Naive thymus-derived CD4-positive, alpha-beta T cell (primary cell): ENCODE measurements around the gene SH3RF3. TPM values are rescaled to one million over a fixed set of nuclear protein-coding genes. Genes with fewer than 3 reads are reported as not detected.

Source experiments
- ATAC-seq: fragments of 150-1000 bp; cut with Tn5 transposase; 2 replicates; pipeline ENCODE4 v1.10.0; 2021; ENCODE audit warnings: mild to moderate bottlenecking, moderate library complexity
- CTCF ChIA-PET: fragments of 350-600 bp; sonication (Branson Sonifier 250); formaldehyde crosslinking; loops from one replicate; lab custom pipeline; 2021; ENCODE audit warnings: antibody characterized with exemption; lab: Charles Lee
- POLR2A ChIA-PET: fragments of 350-600 bp; sonication (Branson Sonifier 250); formaldehyde crosslinking; loops from one replicate; lab custom pipeline; 2021; ENCODE audit warnings: antibody characterized with exemption, inconsistent platforms; lab: Charles Lee
- DNase-seq, 9 donors: peaks; one replicate each; pipeline versions ENCODE4 v3.0.0 to v3.0.0-alpha.2; 2020 to 2022; ENCODE audit warnings: mixed read lengths in 1 of 9
- H3K27ac ChIP-seq: one replicate; pipeline ENCODE4 v1.7.0; 2013; ENCODE audit warnings: mild to moderate bottlenecking, low read depth, low read length, moderate library complexity
- H3K27me3 ChIP-seq, 2 donors: one replicate each; pipeline ENCODE4 v1.7.0; 2013; ENCODE audit warnings: low read length in 2 of 2, mild to moderate bottlenecking in 2 of 2, moderate library complexity in 2 of 2; ENCODE audit not compliant: control insufficient read depth in 2 of 2, insufficient read depth in 2 of 2
- H3K36me3 ChIP-seq, 3 experiments: 1 replicate in 2 of 3; 2 replicates in 1 of 3; pipeline ENCODE4 v1.7.0; 2013; ENCODE audit warnings: low read length in 3 of 3, mild to moderate bottlenecking in 3 of 3, moderate library complexity in 1 of 3; ENCODE audit not compliant: insufficient read depth in 3 of 3, control insufficient read depth in 2 of 3
- H3K4me1 ChIP-seq, 2 donors: one replicate each; pipeline ENCODE4 v1.7.0; 2013; ENCODE audit warnings: low read length in 2 of 2, mild to moderate bottlenecking in 2 of 2, moderate library complexity in 1 of 2; ENCODE audit not compliant: control insufficient read depth in 2 of 2, insufficient read depth in 2 of 2
- H3K4me3 ChIP-seq: 2 replicates; pipeline ENCODE4 v1.7.0; 2013; ENCODE audit warnings: mild to moderate bottlenecking, low read length
- H3K9me3 ChIP-seq, 3 experiments: 1 replicate in 2 of 3; 2 replicates in 1 of 3; pipeline ENCODE4 v1.7.0; 2013; ENCODE audit warnings: low read length in 3 of 3; ENCODE audit not compliant: control insufficient read depth in 2 of 3
- H3K27ac Mint-ChIP-seq, 9 donors: one replicate each; pipeline ENCODE4 v1.8.0; 2020 to 2022; ENCODE audit warnings: mixed read lengths in 9 of 9, mild to moderate bottlenecking in 8 of 9, moderate library complexity in 5 of 9, inconsistent platforms in 2 of 9
- H3K27me3 Mint-ChIP-seq, 5 donors: one replicate each; pipeline ENCODE4 v1.8.0; 2021 to 2022; ENCODE audit warnings: mixed read lengths in 5 of 5, mild to moderate bottlenecking in 1 of 5
- H3K36me3 Mint-ChIP-seq, 5 donors: one replicate each; pipeline ENCODE4 v1.8.0; 2020 to 2022; ENCODE audit warnings: mixed read lengths in 5 of 5, mild to moderate bottlenecking in 3 of 5, inconsistent platforms in 1 of 5
- H3K4me1 Mint-ChIP-seq, 7 donors: one replicate each; pipeline ENCODE4 v1.8.0; 2020 to 2022; ENCODE audit warnings: mixed read lengths in 7 of 7, mild to moderate bottlenecking in 3 of 7, inconsistent platforms in 1 of 7
- H3K4me3 Mint-ChIP-seq, 10 donors: one replicate each; pipeline ENCODE4 v1.8.0; 2020 to 2022; ENCODE audit warnings: mild to moderate bottlenecking in 10 of 10, mixed read lengths in 10 of 10, moderate library complexity in 6 of 10, inconsistent platforms in 2 of 10
- H3K9me3 Mint-ChIP-seq, 11 donors: one replicate each; pipeline ENCODE4 v1.8.0; 2020 to 2022; ENCODE audit warnings: mixed read lengths in 11 of 11, mild to moderate bottlenecking in 4 of 11, inconsistent platforms in 1 of 11, moderate library complexity in 1 of 11
- intact Hi-C, 2 donors: fragments of 100-400 bp; cut with micrococcal nuclease; formaldehyde crosslinking; loops; one replicate each; pipeline ENCODE4 v1.15.1; 2023
- polyA plus RNA-seq, 2 donors: library from polyadenylated mRNA; unstranded; fragments of 300-500 nt; fragmentation: Illumina TruSeq; gene quantifications; one replicate each; pipeline ENCODE4 v1.2.3, GENCODE V29; 2021
- total RNA-seq, 6 experiments: library from RNA in 5 of 6; stranded (reverse) in 5 of 6; gene quantifications; 1 replicate in 5 of 6; 2 replicates in 1 of 6; pipeline ENCODE4 v1.2.3 and lab custom pipeline; 2021 to 2026

Gene SH3RF3
- total and polyA plus RNA-seq, 7 experiments from 2014 or later = 0.19 to 11.5 (median 4.8) TPM

DNA sequence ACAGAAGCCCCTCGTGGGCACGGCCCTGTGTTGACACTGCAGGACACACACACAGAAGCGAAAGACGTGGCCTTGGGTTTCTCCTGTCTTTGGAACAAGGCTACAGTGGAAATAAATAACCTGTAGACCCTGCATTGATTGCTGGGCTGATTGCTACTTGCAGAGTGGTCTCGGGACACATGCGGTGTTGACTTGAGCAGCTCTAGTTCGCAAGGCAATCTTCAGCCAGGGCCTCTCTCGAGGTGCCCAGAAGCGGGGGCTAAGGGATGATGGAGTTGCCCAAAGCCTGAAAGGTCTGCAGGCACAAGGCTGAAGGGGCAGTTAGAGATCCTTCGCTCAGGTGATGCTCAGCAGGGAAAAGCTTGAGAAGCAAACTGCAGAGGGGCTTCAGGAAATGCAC is 304.5 kb downstream of the SH3RF3 start:
- DNase-seq (no peak), ATAC-seq (no peak)
- H3K36me3 ChIP-seq = peaks cover 0 to 12% (median 0%) of the 10 kb centered on the region in 3 experiments
- no peak overlapping the region for H3K27ac ChIP-seq
- H3K9me3 Mint-ChIP-seq = no peaks in the 10 kb centered on the region
- no peak overlapping the region for H3K27ac Mint-ChIP-seq
- H3K4me3 ChIP-seq = no peak overlapping the region
- H3K27me3 ChIP-seq = no peaks in the 10 kb centered on the region
- no peak overlapping the region for H3K4me3 Mint-ChIP-seq
- intact Hi-C loops = no loop called here
- no peaks in the 10 kb centered on the region for H3K9me3 ChIP-seq
- POLR2A ChIA-PET = no interaction called here
- CTCF ChIA-PET = no interaction called here
- no peaks in the 10 kb centered on the region for H3K4me1 Mint-ChIP-seq
- H3K27me3 Mint-ChIP-seq = no peaks in the 10 kb centered on the region
- H3K4me1 ChIP-seq = no peaks in the 10 kb centered on the region
- H3K36me3 Mint-ChIP-seq = peaks cover 0 to 53% (median 18%) of the 10 kb centered on the region in 5 donors

DNA sequence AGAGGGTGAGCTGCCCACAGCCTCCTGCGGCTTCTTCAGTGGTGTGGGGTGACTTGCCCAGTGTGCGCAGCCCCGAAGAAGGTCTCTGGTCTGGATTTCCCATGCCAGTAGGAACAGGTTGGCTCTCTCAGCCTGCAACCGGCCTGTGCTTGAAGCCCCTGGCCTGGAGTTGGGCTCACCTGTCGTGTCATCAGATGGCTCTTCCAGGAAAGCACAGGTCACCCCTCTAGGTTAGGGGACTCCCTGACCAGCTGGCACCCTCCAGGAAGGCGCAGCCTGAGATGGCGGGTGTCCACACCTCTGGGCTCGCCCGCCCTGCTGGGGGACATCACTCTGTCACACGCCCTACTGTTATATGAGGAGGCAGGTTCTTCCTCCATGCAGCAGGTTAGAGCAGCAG is 304.9 kb downstream of the SH3RF3 start:
- no peaks in the 10 kb centered on the region for H3K27me3 ChIP-seq
- CTCF ChIA-PET = no interaction called here
- H3K4me3 ChIP-seq = no peak overlapping the region
- Mint-ChIP-seq H3K4me3 (no peak overlapping the region), H3K9me3 (no peaks in the 10 kb centered on the region), H3K27me3 (no peaks in the 10 kb centered on the region), H3K27ac (no peak overlapping the region), H3K4me1 (no peaks in the 10 kb centered on the region), H3K36me3 (peaks cover 0 to 58% (median 18%) of the 10 kb centered on the region in 5 donors)
- intact Hi-C loops = no loop called here
- no peak overlapping the region for H3K27ac ChIP-seq
- H3K4me1 ChIP-seq = no peaks in the 10 kb centered on the region
- DNase-seq (no peak), ATAC-seq (no peak)
- peaks cover 0 to 14% (median 0%) of the 10 kb centered on the region in 3 experiments for H3K36me3 ChIP-seq
- H3K9me3 ChIP-seq = no peaks in the 10 kb centered on the region
- POLR2A ChIA-PET = no interaction called here

DNA sequence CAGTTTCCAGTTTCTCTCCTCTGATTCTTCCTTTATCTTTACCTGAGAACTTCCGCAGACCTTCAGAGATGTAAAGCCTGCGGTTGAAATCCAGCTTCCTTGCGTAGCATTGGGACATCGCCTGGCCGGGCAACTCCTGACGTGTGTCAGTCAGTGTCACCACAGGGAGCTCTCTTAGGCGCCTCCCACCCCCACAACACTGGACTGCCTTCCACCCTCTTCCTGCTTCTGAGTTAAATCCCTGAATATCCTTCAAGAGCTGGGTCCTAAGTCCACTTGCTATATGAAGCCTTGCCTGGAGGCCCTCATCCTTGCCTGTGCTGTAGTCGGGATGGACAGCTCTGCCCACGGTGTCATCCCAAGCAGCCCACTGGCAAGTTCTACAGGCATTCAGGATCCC is 305.3 kb downstream of the SH3RF3 start:
- DNase-seq (no peak), ATAC-seq (no peak)
- Mint-ChIP-seq H3K4me3 (no peak overlapping the region), H3K9me3 (peaks cover 0 to 4% (median 0%) of the 10 kb centered on the region in 11 donors), H3K36me3 (peaks cover 0 to 58% (median 22%) of the 10 kb centered on the region in 5 donors), H3K27me3 (no peaks in the 10 kb centered on the region), H3K27ac (no peak overlapping the region), H3K4me1 (no peaks in the 10 kb centered on the region)
- ChIA-PET CTCF (no interaction called here), POLR2A (no interaction called here)
- no peak overlapping the region for H3K27ac ChIP-seq
- H3K36me3 ChIP-seq = peaks cover 0 to 17% (median 0%) of the 10 kb centered on the region in 3 experiments
- H3K9me3 ChIP-seq = no peaks in the 10 kb centered on the region
- H3K27me3 ChIP-seq = no peaks in the 10 kb centered on the region
- no peaks in the 10 kb centered on the region for H3K4me1 ChIP-seq
- intact Hi-C loops = no loop called here
- no peak overlapping the region for H3K4me3 ChIP-seq

DNA sequence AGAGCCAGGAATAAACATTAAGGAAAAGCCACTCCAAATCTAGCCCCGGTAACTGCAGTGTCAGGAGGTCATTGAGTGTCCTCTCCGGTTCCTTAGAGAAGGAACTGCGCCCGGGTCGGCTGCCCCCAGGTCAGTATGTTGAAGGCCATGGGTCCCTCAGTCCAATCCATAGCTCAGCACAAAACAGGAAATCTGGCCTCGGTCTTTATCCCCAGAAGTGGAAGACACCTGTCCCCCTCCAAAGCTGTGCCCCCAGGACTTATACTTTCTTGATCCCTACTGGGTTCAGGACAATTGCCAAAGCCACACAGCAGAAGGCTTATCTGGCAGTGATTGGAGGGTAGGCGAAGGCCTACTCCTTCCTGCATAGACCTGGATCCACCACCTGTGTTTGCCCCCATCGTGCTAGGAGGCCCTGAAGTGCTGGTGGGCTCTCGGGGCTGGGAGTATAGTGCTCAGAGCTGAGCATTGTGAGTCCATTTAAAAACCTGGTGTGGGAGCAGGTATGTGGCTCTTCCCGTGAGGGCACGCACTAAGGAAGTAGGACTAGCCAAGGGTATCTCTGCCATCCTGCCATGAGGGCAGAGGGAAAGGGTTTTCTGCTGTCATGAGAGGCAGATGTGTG is 306.2 kb downstream of the SH3RF3 start:
- DNase-seq (no peak), ATAC-seq (no peak)
- H3K27me3 ChIP-seq = no peaks in the 10 kb centered on the region
- H3K4me3 Mint-ChIP-seq = no peak overlapping the region
- no peak overlapping the region for H3K27ac ChIP-seq
- ChIA-PET CTCF (no interaction called here), POLR2A (no interaction called here)
- H3K4me1 Mint-ChIP-seq = no peaks in the 10 kb centered on the region
- peaks cover 2 to 66% (median 31%) of the 10 kb centered on the region in 5 donors for H3K36me3 Mint-ChIP-seq
- H3K36me3 ChIP-seq = peaks cover 0 to 17% (median 0%) of the 10 kb centered on the region in 3 experiments
- H3K4me1 ChIP-seq = no peaks in the 10 kb centered on the region
- H3K27me3 Mint-ChIP-seq = no peaks in the 10 kb centered on the region
- no peak overlapping the region for H3K4me3 ChIP-seq
- H3K9me3 Mint-ChIP-seq = peaks cover 4 to 12% (median 8%) of the 10 kb centered on the region in 11 donors
- H3K27ac Mint-ChIP-seq = no peak overlapping the region
- intact Hi-C loops = no loop called here
- no peaks in the 10 kb centered on the region for H3K9me3 ChIP-seq

DNA sequence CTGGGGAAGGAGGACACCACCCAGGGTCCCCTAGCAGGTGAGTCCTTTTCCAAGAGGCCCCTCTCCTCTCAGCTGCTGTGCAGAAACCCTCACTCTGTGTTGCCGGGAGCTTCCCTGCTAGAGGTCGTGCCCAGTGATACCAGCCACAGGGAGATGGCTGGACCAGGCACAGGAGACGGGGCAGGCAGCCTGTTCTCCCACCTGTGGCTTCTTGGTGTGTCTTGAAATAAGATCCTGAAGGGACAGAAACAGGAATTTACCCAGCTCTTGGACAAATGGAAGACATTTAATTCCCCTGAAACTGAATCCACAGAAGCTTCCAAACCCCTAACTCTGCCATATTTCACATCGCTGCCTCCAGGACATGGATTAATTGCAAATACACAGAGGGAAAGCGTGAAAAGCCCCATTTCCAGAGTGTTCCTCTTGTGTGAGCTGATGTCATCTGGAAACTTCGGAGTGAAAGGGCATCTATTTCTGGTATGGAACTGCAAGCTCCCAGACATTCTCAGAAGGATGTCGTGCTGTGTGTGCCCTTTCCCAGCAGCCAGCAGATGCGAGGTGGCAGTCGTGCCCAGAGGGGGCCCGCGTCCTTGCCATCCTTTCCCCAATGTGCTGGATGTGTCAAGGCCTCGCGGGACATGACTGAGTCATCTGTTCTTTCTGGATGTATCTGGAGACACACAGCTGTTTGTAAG is 307.0 kb downstream of the SH3RF3 start:
- CTCF ChIA-PET = interaction anchor here (0.5 kb wide), 1 partner anchor 50 kb away, joined by 3 read pairs; no protein-coding TSS in a partner anchor
- H3K4me1 Mint-ChIP-seq = no peaks in the 10 kb centered on the region
- H3K4me3 Mint-ChIP-seq = no peak overlapping the region
- H3K27ac Mint-ChIP-seq = no peak overlapping the region
- Histone ChIP-seq H3K4me1 (no peaks in the 10 kb centered on the region), H3K27ac (no peak overlapping the region), H3K9me3 (peaks cover 0 to 7% (median 0%) of the 10 kb centered on the region in 3 experiments), H3K27me3 (no peaks in the 10 kb centered on the region), H3K36me3 (peaks cover 0 to 23% (median 0%) of the 10 kb centered on the region in 3 experiments), H3K4me3 (no peak overlapping the region)
- H3K36me3 Mint-ChIP-seq = peaks cover 6 to 75% (median 39%) of the 10 kb centered on the region in 5 donors
- DNase-seq = no peak
- no peaks in the 10 kb centered on the region for H3K27me3 Mint-ChIP-seq
- peaks cover 8 to 21% (median 14%) of the 10 kb centered on the region in 11 donors for H3K9me3 Mint-ChIP-seq
- POLR2A ChIA-PET = interaction anchor here (0.6 kb wide), 1 partner anchor 72 kb away, joined by 3 read pairs; no protein-coding TSS in a partner anchor
- no peak for ATAC-seq
- intact Hi-C loops = no loop called here

DNA sequence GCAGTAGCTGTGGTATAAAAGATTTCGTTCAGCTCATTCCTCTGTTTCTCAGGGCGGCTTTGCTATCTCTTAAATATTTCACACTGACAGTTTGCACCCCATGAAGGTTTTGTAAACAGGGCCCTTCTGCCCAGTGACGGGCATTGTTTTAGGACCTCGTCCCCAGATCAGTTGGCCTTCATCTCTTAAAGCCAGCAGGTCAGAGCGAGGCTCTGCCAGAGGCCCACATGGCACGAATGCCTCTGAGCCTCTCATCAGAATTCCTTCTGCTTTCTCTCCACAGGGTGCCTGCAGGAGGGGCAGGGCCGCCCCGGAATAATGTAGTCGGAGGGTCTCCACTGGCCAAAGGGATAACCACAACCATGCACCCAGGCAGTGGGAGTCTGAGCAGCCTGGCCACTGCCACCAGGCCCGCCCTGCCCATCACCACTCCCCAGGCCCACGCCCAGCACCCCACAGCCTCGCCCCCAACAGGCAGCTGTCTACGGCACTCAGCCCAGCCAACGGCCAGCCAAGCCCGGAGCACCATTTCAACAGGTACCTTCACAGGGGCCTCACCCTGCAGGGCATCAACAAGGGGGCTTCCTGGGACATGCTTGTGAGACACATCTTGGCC is 307.7 kb downstream of the SH3RF3 start:
- POLR2A ChIA-PET = interaction anchor here (0.6 kb wide), 1 partner anchor 71 kb away, joined by 3 read pairs; no protein-coding TSS in a partner anchor
- H3K36me3 Mint-ChIP-seq = peaks cover 11 to 82% (median 46%) of the 10 kb centered on the region in 5 donors
- no peak for DNase-seq
- no peak overlapping the region for H3K4me3 ChIP-seq
- peaks cover 13 to 27% (median 20%) of the 10 kb centered on the region in 11 donors for H3K9me3 Mint-ChIP-seq
- H3K9me3 ChIP-seq = peaks cover 0 to 11% (median 0%) of the 10 kb centered on the region in 3 experiments
- ATAC-seq = no peak
- H3K4me1 ChIP-seq = no peaks in the 10 kb centered on the region
- no peaks in the 10 kb centered on the region for H3K4me1 Mint-ChIP-seq
- H3K27me3 Mint-ChIP-seq = peaks cover 0 to 2% (median 0%) of the 10 kb centered on the region in 5 donors
- no peak overlapping the region for H3K27ac ChIP-seq
- intact Hi-C loops = no loop called here
- no peak overlapping the region for H3K27ac Mint-ChIP-seq
- H3K27me3 ChIP-seq = no peaks in the 10 kb centered on the region
- H3K4me3 Mint-ChIP-seq = peak overlapping the region in 1 of 10 donors; percentile 19
- peaks cover 0 to 25% (median 0%) of the 10 kb centered on the region in 3 experiments for H3K36me3 ChIP-seq
- CTCF ChIA-PET = no interaction called here
